HG02884 (cell line): ENCODE data around the gene DOP1B.
A peak's percentile ranks its signal among the peaks of the same experiment; 100 is the strongest.
"Not testable (repeated sequence)": the region's sequence is repeated elsewhere in the genome, so short reads cannot be mapped to it uniquely, and the experiment has no call there.

Experiments used
- ATAC-seq: cut with Tn5 transposase; IDR thresholded peaks from one replicate; pipeline ENCODE4 v1.9.1; 2021; ENCODE audit warnings: mild to moderate bottlenecking, moderate library complexity; ENCODE audit not compliant: unreplicated experiment

The DOP1B gene

DNA sequence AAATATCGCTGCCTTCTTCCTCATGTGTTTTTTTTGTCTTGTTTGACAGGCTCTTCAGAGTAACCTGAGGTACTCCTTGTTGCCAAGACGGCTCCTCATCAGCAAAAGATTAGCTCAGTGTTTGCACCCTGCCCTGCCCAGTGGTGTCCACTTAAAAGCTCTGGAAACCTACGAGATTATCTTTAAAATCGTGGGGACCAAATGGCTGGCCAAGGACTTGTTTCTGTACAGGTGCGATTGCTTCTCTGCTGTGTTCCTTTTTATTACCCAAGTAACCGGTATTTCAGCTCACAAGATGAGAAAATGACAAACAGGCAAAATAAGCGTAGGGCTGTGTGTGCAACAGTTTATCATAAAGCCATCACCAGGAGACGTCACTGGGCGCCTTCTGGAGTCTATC is 42.4 kb downstream of the DOP1B start:
- ATAC-seq = no peak

DNA sequence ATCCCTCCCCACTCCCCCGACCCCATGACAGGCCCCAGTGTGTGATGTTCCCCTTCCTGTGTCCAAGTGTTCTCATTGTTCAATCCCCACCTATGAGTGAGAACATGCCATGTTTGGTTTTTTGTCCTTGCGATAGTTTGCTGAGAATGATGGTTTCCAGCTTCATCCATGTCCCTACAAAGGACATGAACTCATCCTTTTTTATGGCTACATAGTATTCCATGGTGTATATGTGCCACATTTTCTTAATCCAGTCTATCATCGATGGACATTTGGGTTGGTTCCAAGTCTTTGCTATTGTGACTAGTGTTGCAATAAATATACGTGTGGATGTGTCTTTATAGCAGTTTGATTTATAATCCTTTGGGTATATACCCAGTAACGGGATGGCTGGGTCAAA is 43.0 kb downstream of the DOP1B start:
- not testable (repeated sequence) for ATAC-seq

DNA sequence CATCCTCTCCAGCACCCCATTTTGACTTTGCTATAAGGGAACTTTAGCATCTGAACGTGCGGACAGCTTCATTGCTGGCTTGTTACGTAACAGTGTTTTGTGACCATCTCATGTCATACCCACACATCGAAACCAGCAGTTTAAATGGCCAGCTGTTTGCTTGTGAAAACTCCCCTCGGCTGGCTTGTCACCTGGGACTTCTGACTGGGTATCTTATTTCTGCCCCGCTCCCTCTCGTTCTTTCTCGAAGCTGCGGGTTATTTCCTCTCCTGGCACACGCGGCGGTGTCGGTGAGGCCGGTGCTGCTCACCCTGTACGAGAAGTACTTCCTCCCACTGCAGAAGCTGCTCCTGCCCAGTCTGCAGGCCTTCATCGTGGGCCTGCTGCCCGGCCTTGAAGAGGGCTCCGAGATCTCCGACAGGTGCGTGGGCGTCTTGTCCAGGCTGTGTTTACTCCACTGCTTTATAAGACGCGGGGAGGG is 43.5 kb downstream of the DOP1B start:
- no peak for ATAC-seq

DNA sequence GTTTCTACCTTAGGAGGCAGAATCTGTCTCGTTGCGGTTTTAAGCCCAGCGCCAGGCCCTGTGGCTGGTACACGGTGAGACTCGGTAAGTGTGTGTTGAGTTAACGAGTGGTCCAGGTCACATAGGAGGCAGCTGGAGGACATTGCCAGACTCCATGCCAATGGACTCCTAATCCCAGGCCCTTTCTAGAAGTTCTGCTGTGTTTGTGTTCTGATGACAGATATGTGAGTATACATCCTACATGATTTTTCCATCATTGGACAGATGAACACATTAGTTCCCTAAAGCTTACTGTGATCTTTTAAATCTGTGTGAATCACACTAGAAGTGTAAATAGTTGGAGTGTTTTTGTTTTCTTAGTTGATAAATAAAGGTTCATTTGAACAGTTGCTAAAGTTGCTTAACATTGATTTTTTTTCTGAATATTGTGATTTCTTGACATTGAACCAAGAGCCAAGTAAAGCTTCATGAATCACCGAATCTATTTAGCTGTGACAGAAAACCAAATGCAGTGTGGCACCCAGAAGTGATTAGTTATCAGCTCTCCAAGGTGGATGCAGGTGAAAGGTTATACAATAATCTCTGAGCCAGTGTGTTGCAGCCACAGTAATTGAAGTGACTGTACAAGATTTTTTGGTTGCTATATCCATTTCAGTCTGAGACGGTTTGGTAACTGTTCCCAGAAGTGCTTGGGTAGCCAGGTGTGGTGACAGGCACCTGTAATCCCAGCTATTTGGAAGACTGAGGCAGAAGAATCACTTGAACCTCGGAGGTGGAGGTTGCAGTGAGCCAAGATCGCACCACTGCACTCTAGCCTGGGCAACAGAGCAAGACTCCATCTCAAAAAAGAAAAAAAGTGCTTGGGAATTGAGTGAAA is 46.3 kb downstream of the DOP1B start:
- ATAC-seq = no peak

DNA sequence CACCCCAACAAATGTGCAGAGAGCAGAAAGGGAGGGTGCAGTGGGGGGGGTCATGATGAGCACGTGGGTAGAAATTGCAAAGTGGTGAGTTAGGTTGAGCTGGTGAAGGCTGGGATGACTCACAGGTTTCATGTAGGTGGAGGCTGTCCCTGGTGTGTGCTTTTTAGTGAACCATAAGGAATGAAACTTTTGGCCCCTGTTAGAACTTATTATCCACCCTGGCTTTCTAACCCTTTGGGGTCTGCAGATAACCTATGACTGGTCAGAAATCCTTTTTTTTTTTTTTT is 46.9 kb downstream of the DOP1B start:
- peak; percentile 86 for ATAC-seq

DNA sequence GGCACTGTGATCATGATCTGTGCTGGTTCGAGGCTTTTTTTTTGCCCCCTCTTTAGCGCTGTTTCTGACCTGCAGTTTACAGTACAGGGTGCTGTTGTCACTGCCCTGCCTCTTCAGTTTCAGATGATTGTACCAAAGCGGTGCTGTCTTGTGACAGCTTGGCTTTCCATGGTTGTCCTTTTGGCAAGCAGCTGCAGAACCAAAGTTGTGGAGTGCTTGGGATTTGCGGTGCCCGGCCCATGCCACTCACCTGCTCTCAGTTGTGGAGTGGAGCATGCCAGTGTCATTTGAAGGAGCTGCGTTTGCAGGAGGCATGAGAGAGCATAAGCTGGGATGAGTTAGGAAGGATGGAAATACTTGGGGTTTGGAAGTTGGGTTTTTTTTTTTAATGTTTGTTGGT is 48.4 kb downstream of the DOP1B start:
- ATAC-seq = no peak

DNA sequence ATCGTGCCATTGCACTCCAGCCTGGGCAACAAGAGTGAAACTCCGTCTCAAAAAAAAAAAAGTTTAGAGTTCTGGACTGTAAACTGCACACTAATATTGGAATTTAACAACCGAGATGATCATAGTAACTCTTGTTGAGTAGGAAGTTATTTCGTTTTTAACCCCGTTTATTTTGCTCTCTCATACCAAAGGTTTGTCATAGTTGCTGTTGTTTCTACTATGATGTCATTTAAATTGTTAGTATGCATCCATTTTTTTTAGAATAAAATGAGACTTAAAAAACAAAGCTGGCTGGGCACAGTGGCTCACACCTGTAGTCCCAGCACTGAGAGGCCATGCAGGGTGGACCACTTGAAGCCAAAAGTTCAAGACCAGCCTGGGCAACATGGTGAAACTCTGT is 49.3 kb downstream of the DOP1B start:
- ATAC-seq = no peak
